T-helper 9 cell (primary cell): ENCODE results near the gene LPP.

Source experiments
- DNase-seq: peaks from one replicate; pipeline ENCODE4 v3.0.0-alpha.2; 2020

Gene LPP

DNA sequence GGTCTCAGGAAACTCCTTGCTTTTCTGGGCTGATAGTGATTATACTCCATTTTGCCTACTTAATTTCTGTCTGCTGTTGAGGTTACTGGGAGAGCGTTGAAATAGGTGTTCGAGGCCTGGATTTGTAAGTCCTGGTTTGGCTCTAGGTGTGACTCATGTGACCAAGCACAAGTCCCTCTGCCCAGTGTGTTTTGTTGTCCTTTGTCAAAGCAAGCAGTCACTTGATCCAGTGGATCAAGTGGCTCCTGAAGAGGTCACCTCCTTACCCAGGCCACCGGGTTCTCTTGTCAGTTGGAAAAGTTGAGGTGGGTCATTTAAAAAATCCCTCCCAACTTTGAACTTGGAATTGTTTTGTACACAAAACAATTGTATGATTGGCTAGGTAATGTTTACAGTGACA lies 70.0 kb downstream of the LPP start:
- DNase-seq, result no peak

DNA sequence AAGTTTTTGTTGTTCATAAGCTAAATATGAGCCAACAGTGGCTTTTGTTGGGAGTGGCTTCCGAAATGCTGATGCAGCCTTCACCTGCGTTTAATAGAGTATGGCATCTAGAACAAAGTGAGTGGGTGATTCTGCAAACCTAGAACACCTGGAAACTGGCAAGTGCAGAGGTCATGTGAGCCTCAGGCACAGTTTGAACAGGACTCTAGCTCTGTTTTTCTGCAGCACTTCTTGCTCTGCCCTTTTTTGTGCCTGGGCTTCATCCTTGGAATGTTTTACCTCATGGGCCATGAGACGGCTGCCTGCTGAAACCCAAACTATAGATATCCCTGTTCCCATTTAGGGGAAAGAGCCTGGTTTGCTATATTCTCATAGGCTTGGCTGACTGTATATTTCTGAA lies 73.5 kb downstream of the LPP start:
- DNase-seq, result no peak

DNA sequence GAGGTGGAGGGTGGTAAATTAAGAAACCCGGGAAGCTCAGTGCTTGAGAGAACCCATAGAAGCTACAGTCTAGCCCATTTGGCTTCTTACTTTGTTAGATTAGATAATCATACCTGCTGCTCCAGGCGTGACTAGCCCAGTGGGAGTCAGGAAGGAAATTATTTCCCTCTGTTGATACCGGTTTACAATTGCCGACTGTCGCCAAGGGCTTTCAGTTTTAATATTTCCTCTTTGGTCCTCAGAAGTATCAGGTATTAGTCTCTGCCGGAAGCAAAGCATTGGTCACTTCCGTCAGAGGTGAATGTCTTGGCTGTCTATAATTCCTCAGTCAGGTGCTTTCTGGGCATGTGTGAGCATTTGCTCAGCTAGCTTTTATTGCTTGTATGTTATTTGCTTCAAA lies 75.2 kb downstream of the LPP start:
- no peak for DNase-seq

DNA sequence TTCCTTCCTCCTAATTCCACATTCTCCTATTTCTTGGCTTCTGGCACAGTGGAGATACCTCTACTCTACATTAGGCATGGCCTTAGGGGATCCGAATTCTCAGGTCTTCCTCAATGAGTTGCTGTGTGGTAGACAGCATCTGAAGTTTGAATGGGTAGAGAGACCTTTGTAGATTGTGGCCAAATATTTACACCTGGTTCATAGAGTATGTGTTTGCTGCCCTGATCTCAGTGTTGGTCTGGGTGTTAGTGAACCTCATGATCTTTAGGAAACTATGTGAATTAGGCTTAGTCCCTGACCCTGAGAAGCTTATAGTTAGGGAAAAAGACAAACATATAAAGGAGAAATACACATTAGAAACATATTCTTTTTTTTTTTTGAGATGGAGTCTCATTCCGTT lies 75.8 kb downstream of the LPP start:
- no peak for DNase-seq

DNA sequence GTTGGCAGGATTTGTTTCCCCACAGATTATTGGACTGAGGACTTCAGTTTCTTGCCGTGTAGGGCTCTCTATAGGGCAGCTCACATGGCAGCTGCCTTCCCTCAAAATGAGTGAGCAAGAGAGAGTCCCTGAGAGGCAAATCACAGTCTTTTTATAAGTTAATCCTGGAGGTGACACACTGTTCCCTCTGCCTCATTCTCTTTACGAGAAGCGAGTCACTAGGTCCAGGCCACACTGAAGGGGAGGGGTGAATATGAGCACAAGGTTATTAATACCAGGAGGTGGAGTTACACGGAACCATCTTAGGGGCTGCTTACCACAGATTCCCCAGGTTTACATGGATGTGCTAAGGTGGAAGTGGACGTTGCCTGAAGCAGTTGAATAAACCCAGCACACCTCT lies 77.0 kb downstream of the LPP start:
- no peak for DNase-seq

DNA sequence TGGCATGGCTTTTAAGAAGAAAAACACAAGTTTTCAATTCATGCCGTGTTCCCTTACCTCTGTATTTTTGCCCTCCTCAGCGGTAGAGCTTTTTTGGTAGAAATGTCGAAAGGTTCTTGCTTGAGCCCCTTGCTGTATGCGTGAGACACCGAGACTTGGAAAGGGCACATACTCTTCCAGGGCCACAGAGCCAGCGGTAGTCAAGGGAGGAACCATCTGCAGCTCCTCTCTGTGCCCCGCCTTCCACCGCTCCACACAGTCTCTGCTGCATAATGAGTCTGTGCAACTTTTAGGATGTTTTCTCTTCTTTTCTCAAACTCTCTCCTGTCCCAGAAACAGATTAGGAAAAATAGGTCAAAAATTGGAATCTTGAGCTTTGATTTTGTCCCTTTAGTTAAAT lies 77.5 kb downstream of the LPP start:
- no peak for DNase-seq

DNA sequence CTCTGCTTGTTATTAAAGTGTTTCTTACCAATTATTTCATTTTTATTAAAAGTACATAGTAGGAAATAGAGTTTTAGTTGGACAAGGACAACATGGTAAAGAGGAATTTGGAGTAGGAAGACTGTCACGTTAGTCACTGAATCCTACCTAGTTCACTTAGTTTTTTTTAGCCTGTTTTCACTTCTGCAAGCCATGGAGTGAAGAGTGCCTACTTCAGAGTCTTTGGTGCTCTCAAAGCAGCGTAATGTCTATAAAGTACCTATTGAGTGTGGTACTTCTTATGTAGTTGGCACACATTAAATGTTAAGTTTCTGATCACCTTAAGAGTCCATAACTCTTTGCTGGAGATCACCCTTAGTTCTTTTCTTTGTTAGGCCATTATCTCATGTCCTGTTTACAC lies 78.7 kb downstream of the LPP start:
- no peak for DNase-seq

DNA sequence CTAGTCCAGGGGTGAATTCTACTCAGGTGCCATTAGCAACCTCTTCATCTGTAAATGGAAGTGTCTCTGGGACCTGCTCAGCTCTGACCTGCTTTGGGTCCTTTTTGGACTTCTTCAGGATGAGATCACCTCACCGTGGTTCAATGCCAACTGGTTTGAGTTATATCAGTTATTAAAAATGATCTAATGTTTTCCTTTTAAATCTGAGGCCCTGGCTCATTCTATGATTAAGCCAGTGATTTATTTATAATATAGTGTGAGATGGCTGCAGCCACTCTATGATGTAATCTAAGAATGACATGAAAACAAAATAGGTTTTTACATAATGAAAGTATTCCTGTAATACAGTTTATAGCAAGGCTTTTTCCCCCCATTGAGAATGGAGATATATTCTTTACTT lies 79.4 kb downstream of the LPP start:
- DNase-seq, result no peak

DNA sequence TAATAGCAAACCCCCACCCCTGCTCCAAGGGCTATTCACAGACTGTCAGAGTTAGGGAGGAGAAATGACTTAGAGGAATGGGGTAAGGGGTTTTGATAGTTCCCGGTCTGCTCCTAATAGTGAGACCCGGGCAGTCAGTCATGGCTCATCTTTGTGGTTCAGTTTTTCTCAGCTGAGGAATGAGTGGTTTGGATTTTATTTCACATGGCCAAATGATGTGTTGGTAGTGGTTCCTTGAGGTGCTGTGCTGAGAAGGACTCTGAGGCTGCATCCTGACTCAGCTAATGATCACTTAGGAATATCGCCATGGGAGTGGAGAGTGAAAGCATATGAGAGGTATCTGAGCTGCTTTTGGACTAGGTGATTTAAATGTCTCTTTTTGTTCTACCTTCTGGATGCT lies 80.2 kb downstream of the LPP start:
- no peak for DNase-seq

DNA sequence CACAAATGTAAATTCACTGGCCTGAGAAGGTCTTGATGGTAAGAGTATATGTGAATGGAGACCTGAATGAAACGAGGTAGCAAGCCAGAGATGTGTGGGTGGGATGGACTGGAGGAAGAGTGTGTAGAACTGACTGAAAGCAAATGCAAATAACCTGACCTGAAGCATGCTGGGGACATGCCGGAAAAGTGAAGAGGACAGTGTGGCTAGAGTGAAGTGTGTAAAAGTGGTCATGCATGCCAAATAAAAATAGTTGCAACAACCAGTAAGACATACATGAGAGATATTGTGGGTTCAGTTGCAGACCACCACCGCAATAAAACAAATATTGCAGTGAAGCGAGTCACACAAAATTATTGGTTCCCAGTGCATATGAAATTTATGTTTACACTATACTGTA lies 82.3 kb downstream of the LPP start:
- no peak for DNase-seq

DNA sequence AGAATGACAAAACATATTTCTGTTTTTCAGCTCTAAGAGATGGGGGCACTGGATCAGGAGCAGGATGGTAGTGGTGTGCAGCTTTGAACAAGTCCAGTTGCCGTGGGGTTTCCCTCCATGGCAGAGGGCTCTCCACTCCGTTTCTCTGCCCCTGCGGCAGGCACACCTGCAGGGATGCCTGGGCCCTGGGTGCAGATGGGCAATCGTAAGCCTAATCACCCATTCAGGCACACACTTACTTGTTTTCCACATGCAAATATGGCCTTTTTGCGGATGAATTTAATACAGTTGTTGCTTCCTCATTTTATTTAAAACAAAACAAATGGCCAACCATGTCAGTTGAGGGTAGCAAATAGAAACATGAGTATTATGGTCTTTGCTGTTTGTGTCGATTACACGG lies 85.1 kb downstream of the LPP start:
- DNase-seq, result no peak

DNA sequence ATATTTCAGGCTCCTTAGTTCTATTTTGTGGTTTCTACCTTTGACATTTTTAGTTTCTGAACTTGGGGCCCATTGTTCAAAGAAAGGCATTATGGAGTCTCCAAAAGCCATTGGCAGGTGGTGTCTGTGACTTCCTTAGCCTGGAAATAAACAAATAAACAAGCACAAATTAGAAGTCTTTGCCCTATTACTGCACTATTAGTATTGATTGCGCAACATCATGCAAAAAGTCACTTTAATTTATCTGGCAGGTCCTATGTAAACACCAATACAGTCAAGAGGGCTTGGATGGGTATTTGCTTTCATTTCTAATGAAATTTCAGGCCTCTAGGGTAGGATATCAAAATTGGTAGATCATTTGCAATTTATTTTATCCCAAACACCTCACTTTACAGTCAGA lies 85.6 kb downstream of the LPP start:
- no peak for DNase-seq

DNA sequence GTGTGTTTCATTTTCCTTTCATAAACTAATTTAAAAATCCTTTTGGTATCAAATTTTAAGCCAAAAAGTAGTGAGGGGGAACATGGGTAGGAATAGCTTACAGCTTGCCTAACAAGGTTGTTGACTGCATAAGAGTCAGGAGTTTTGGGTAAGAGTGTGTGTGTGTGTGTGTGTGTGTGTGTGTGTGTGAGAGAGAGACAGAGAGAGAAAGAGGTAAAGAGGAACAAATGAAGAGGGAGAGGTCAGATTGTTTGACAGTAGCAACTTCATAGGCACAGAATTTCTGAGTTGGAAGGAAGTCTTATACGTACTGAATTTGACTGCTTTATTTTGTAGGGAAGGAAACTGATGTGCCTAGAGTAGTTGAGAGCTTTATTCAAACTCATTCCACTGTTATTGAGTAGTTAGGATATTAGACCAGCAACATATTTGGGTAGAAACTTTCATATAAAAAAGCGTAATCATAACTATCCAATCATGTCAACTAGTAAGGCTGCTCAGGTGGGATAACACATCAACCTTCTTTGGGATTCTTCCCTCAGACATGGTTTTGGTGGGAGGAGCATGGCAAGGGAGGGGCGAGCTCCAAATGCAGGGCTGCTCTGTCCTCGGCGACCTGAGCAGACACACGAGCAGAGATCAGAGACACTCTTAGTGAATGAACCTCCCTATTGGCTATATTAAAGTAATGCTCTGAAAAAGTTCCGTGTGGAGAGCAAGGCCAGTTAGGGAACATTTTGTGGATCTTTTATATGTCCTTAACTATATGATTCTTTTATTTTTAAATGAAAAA lies 86.4 kb downstream of the LPP start:
- DNase-seq, result no peak

DNA sequence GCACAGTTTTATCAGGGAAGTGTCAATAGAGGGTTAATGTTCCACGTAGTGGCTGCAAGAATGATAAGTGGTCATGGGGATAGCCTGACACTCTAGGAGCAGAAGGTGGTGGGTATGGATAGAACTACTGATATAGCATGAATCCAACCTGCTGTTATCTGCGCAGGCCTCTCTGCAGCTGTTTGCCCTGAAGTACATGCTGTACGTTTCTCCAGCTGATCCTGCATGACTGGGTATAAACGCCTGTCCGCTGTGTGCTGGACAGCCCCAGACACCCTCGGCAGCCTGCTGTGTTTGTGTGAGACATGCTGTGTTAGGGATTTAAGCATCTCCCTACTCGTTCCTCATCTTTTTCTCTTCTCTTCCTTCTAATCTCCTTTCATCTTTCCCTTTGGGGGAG lies 87.1 kb downstream of the LPP start:
- no peak for DNase-seq

DNA sequence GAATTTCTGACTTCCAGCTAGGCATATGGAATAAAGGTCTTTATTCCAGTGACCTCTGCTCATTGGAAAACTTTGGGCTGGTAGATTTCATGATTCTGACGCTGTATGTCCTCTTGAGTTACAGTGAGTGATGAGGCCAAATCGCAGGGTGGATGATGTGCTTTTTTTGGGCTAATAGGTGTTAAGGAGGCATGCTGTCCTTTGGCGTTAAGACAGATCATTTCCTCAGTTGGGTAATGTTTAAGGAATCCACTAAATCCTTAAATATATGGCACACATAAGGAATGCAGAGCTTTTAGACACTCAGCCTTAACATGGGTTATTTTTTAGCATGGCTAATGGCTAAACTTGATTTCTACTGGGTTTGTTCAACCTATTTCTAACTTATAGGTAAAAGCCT lies 87.9 kb downstream of the LPP start:
- DNase-seq, result no peak

DNA sequence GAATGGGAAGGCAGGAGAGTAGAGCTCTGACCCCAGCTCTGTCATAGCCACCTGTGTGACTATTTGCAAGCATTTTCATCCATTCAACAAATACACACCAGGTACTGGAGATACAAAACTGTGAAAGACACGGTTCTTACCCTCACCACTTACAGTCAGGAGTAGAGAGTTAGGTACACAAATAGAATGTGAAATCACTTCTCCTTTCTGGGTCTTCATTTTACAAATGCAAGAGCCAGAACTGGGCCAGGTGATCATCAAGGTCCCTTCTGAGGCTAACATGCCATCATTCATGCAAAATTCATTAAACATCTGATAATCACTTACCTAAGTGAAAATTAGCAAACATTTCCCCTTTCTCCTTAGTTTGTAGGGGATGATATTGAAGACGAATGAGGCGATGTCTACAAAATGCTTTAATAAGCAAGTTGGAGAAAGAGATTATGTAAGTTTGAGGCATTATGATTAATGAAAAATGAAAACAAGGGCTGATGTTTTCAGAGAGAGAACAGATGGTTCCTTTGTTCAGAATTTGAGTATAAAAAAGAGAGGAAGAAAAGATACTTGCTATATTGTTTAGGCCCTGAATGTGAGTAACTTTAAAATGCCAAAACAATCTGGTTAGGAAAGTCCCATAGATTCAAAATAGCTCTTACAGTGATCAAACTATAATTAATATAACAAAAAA lies 88.6 kb downstream of the LPP start:
- DNase-seq, result no peak

DNA sequence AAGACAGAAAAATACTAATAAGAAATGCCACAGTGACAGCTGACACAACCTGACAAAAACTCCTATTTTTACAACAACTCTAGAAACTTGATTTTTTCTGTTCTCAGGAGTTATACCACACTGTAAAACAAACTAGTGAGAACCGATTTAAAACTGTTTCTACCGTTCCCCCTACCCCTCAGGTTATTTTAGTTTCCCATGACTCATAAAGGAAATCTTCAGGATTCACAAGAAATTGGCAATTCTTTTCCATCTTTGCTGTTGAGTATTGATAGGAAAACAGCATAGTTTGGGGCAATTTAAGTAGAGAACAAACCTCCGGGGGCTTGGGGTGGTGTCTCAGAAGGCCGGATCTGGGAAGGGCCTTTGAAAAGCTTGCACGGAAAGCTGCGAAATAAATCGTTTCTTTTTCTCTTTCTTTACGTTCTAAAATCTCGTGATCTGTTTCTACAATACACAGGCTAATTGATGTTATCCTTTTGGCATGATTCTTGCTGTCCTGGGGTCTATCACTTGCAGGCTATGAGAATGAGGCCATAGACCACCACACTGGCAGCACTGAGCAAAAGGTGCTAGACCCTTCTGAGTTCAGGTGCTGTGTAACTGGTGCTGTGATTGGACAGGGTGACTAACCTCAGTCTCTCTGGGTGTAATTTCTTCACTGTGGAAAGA lies 89.3 kb downstream of the LPP start:
- no peak for DNase-seq

DNA sequence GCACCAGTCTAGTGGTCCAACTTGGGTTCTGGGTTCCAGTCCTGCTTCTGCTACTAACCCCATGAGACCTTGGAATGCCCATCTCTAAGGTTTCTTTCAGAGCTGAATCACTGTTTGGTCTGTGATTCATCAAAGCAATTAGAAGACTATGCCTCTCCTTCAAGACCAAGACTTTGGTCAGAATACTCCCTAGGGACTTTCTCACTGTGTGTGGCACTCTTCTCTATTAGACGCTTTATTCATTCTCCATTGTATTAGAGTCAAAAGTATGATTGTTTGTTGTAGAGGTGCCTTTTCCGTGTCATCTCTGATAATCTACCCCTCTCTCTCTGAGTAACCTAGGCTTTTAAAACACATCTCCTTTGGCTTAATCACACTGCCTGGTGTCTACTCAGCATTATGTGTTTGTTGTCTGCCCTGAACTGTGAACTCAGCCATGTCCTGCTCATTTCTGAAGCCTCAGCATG lies 90.5 kb downstream of the LPP start:
- no peak for DNase-seq

DNA sequence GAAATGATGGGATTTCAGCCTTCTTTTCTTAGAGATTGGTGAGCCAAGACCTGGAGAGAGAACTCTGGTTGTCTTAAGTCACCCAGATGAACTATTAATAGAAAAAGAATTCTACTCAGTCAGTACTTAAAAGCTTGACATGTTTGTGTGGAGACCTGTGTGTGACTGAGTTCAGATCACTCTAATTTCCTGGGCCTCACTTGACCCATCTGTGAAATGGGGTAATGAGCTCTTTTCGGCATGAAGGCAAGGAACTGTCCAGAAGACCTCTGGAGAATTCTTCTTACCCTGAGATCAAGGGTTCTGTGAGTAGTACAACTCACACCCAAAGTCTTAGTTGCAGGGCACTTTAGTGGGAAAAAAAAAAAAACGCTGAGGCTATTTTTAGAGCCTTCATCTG lies 92.9 kb downstream of the LPP start:
- DNase-seq, result no peak

DNA sequence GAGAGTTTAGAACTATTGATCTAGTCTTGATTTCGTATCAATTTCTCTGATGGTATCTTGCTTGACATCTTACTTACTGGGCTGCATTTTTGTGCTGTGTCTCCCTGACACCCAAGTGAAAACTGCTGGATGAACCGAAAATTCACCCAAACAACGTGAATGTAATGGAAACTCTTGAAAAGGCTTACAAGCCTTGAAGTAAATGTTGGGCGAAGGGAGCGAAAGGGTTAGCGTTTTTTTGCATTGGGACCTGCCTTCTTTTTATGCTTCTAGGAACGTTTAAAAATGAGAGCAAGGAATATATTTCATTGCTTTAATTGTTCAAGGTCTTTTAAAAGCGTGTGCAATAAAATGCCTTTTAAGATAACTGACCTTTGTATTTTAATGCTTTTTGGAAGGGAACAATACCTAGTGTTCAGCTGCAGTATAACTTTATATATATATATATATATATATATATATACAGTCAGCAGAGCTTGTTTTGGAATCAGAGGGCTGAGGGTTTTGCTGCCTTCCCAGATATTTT lies 94.1 kb downstream of the LPP start:
- no peak for DNase-seq

DNA sequence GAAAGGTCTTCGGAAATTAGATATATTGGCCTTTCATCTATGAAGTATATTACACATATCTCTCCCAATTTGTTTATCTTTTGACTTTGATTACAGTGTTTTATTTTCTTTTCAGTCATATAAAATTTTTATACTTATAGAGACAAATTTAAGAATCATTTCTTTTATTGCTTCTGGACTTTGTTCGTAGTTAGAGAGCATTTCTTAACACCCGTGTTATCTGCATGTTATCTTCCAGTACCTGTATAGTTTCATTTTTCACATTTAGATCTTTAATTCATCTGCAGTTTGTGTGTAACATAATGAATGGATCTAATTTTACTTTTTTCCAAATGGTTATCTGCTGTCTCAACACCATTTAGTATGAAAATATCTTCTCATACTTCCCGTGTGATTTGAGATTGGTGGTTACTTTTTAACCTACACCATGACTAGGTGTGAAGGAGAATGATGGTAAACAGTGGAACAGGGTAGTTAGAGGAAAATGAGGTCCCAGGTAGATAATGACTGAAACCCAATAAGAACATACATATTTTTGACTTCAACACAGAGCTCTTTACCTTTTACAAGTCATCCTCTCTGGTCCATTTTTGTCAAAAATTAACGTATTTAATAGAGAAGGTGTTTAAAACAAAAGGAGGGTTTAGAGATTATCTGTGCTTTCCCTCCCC lies 99.3 kb downstream of the LPP start:
- no peak for DNase-seq

DNA sequence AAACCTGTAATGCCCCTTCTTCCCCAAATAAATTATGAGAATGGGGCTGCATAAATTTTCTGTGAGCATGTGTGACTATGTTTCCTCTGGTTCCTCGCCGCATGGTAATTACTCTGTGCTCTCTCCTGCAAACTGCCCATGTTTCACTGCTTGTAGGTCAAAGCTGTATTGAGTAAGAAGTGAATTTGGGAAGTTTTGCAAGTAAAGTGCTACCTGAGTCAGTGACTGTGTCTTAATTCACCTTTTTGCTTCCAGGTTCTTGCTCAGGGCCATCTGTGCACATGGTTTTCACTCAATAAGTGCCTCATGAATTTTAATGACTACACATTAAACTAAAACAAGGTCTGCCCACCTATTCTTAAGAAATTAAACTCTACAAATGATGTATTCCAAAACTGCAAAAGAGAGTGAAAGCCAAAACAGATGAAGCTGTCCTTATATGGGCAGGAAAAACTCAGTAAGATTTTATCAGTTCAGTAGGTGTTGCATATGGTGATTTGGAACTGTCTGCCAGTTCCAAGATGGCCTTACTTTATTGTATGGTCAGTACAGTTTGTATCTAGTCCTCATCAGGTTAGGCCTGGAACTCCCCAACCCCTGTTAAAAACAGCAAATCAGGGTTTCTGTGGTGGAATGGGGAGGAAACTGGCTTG lies 100.0 kb downstream of the LPP start:
- no peak for DNase-seq
